Mucosa of rectum (tissue), 2 donors: Measurements from ENCODE around the gene SLC35A2.
A peak's percentile ranks its signal among the peaks of the same experiment; 100 is the strongest.
"Not testable (repeated sequence)": the region's sequence is repeated elsewhere in the genome, so short reads cannot be mapped to it uniquely, and the experiment has no call there.

Experiments
- H3K27ac ChIP-seq, 2 donors: one replicate each; pipeline ENCODE4 v1.7.0; 2013; ENCODE audit warnings: inconsistent platforms in 2 of 2, low read depth in 2 of 2, low read length in 2 of 2
- H3K27me3 ChIP-seq, 2 donors: one replicate each; pipeline ENCODE4 v1.7.0; 2013; ENCODE audit warnings: low read length in 2 of 2; ENCODE audit not compliant: control insufficient read depth in 2 of 2, insufficient read depth in 2 of 2
- H3K36me3 ChIP-seq, 2 donors: one replicate each; pipeline ENCODE4 v1.7.0; 2013; ENCODE audit warnings: low read length in 2 of 2; ENCODE audit not compliant: control insufficient read depth in 2 of 2, insufficient read depth in 2 of 2
- H3K4me1 ChIP-seq, 2 donors: one replicate each; pipeline ENCODE4 v1.7.0; 2013; ENCODE audit warnings: low read length in 2 of 2, mild to moderate bottlenecking in 1 of 2; ENCODE audit not compliant: control insufficient read depth in 2 of 2, insufficient read depth in 2 of 2
- H3K4me3 ChIP-seq, 2 donors: one replicate each; pipeline ENCODE4 v1.7.0; 2013; ENCODE audit warnings: low read length in 2 of 2
- H3K9ac ChIP-seq, 2 donors: one replicate each; pipeline ENCODE4 v1.7.0; 2013; ENCODE audit warnings: low read length in 2 of 2, low read depth in 1 of 2, mild to moderate bottlenecking in 1 of 2
- H3K9me3 ChIP-seq, 2 donors: one replicate each; pipeline ENCODE4 v1.7.0; 2013; ENCODE audit warnings: low read length in 2 of 2; ENCODE audit not compliant: control insufficient read depth in 2 of 2
- donor health status: healthy.
- donor health status: Normal muscosa, but diverticular disease.

Gene SLC35A2

GRCh38 chrX:48892896-48893295 is 18.6 kb downstream of the SLC35A2 start:
- H3K36me3 ChIP-seq = peaks cover 0 to 3% of the 10 kb centered on the region in 2 donors
- H3K9ac ChIP-seq = no peak overlapping the region
- H3K4me3 ChIP-seq = no peak overlapping the region
- H3K9me3 ChIP-seq = no peaks in the 10 kb centered on the region
- H3K27ac ChIP-seq = no peak overlapping the region
- H3K4me1 ChIP-seq = peaks cover 12 to 16% of the 10 kb centered on the region in 2 donors
- no peaks in the 10 kb centered on the region for H3K27me3 ChIP-seq

- H3K9me3 ChIP-seq = no peaks in the 10 kb centered on the region
- H3K9ac ChIP-seq = peak overlapping the region in 1 of 2 donors; percentile 8
- no peaks in the 10 kb centered on the region for H3K27me3 ChIP-seq
- H3K27ac ChIP-seq = peak overlapping the region; percentile 61 to 63
- peaks cover 0 to 3% of the 10 kb centered on the region in 2 donors for H3K36me3 ChIP-seq
- H3K4me1 ChIP-seq = peaks cover 10 to 13% of the 10 kb centered on the region in 2 donors
- H3K4me3 ChIP-seq = peak overlapping the region; percentile 62 to 65
Observed at GRCh38 chrX:48891402-48892288, 19.8 kb downstream of the SLC35A2 start.

- no peaks in the 10 kb centered on the region for H3K27me3 ChIP-seq
- H3K9ac ChIP-seq = peak overlapping the region; percentile 41 to 62
- H3K9me3 ChIP-seq = no peaks in the 10 kb centered on the region
- peaks cover 8% of the 10 kb centered on the region in 2 donors for H3K4me1 ChIP-seq
- peak overlapping the region; percentile 62 to 65 for H3K4me3 ChIP-seq
- peak overlapping the region; percentile 61 to 63 for H3K27ac ChIP-seq
- H3K36me3 ChIP-seq = peaks cover 0 to 3% of the 10 kb centered on the region in 2 donors
Observed at GRCh38 chrX:48890934-48891401, 20.5 kb downstream of the SLC35A2 start.

GRCh38 chrX:48890296-48890925 is 21.0 kb downstream of the SLC35A2 start:
- Histone ChIP-seq H3K4me1 (peaks cover 8% of the 10 kb centered on the region in 2 donors), H3K36me3 (peaks cover 0 to 3% of the 10 kb centered on the region in 2 donors), H3K9ac (peak overlapping the region; percentile 41 to 62), H3K4me3 (peak overlapping the region; percentile 62 to 65), H3K9me3 (no peaks in the 10 kb centered on the region), H3K27ac (peak overlapping the region; percentile 61 to 63), H3K27me3 (no peaks in the 10 kb centered on the region)

GRCh38 chrX:48886586-48886985 is 24.9 kb downstream of the SLC35A2 start:
- not testable (repeated sequence) for H3K27ac ChIP-seq, H3K9me3 ChIP-seq, H3K4me1 ChIP-seq, H3K4me3 ChIP-seq, H3K27me3 ChIP-seq, H3K9ac ChIP-seq, H3K36me3 ChIP-seq

- H3K4me3 ChIP-seq = no peak overlapping the region
- no peaks in the 10 kb centered on the region for H3K9me3 ChIP-seq
- no peaks in the 10 kb centered on the region for H3K27me3 ChIP-seq
- no peaks in the 10 kb centered on the region for H3K4me1 ChIP-seq
- no peak overlapping the region for H3K9ac ChIP-seq
- H3K36me3 ChIP-seq = no peaks in the 10 kb centered on the region
- H3K27ac ChIP-seq = no peak overlapping the region
Observed at GRCh38 chrX:48883729-48884128, 27.7 kb downstream of the SLC35A2 start.

- H3K4me1 ChIP-seq, H3K36me3 ChIP-seq, H3K9me3 ChIP-seq, H3K27me3 ChIP-seq, H3K27ac ChIP-seq, H3K4me3 ChIP-seq, H3K9ac ChIP-seq: not testable (repeated sequence)
Observed at GRCh38 chrX:48876944-48877343, 34.5 kb downstream of the SLC35A2 start.

GRCh38 chrX:48872017-48872416 is 39.4 kb downstream of the SLC35A2 start:
- not testable (repeated sequence) for H3K27me3 ChIP-seq, H3K27ac ChIP-seq, H3K36me3 ChIP-seq, H3K9me3 ChIP-seq, H3K9ac ChIP-seq, H3K4me3 ChIP-seq, H3K4me1 ChIP-seq

- no peak overlapping the region for H3K27ac ChIP-seq
- H3K36me3 ChIP-seq = no peaks in the 10 kb centered on the region
- H3K9me3 ChIP-seq = no peaks in the 10 kb centered on the region
- no peak overlapping the region for H3K4me3 ChIP-seq
- H3K9ac ChIP-seq = no peak overlapping the region
- no peaks in the 10 kb centered on the region for H3K27me3 ChIP-seq
- no peaks in the 10 kb centered on the region for H3K4me1 ChIP-seq
Observed at GRCh38 chrX:48864210-48864609, 47.2 kb downstream of the SLC35A2 start.

GRCh38 chrX:48854898-48855297 is 56.5 kb downstream of the SLC35A2 start:
- Histone ChIP-seq H3K9ac (no peak overlapping the region), H3K4me1 (no peaks in the 10 kb centered on the region), H3K36me3 (no peaks in the 10 kb centered on the region), H3K27ac (no peak overlapping the region), H3K9me3 (no peaks in the 10 kb centered on the region), H3K27me3 (no peaks in the 10 kb centered on the region), H3K4me3 (no peak overlapping the region)
